Mesendoderm (in vitro differentiated cells): Measurements from ENCODE around the gene EFNB2.
A peak's percentile ranks its signal among the peaks of the same experiment; 100 is the strongest.

ENCODE experiments used
- DNase-seq: peaks from one replicate; pipeline ENCODE4 v3.0.0; 2013
- H2AK5ac ChIP-seq: 2 replicates; pipeline ENCODE4 v1.6.1; 2013; ENCODE audit warnings: low read length, inconsistent platforms
- H2BK120ac ChIP-seq: 2 replicates; pipeline ENCODE4 v1.6.1; 2013; ENCODE audit warnings: low read depth, mild to moderate bottlenecking, low read length, moderate library complexity, mixed read lengths
- H2BK15ac ChIP-seq: replicated peaks from 2 replicates; pipeline ENCODE4 v1.6.1; 2013; ENCODE audit warnings: low read depth, mild to moderate bottlenecking, moderate library complexity
- H2BK5ac ChIP-seq: 2 replicates; pipeline ENCODE4 v1.6.1; 2013; ENCODE audit warnings: low read length, inconsistent platforms
- H3K18ac ChIP-seq: 2 replicates; pipeline ENCODE4 v1.6.1; 2013; ENCODE audit warnings: mild to moderate bottlenecking, low read length, mixed read lengths
- H3K23ac ChIP-seq: one replicate; pipeline ENCODE4 v1.6.1; 2013; ENCODE audit warnings: low read length
- H3K27ac ChIP-seq: 2 replicates; pipeline ENCODE4 v1.5.1; 2013; ENCODE audit warnings: low read depth, mild to moderate bottlenecking, inconsistent platforms, low read length, moderate library complexity
- H3K27me3 ChIP-seq: 2 replicates; pipeline ENCODE4 v1.6.1; 2013; ENCODE audit warnings: low read length, control low read depth, mild to moderate bottlenecking, inconsistent platforms; ENCODE audit not compliant: insufficient read depth, poor library complexity
- H3K36me3 ChIP-seq: 2 replicates; pipeline ENCODE4 v1.6.1; 2013; ENCODE audit warnings: low read length, inconsistent platforms; ENCODE audit not compliant: control insufficient read depth, insufficient read depth
- H3K4ac ChIP-seq: one replicate; pipeline ENCODE4 v1.6.1; 2013; ENCODE audit warnings: low read depth, mild to moderate bottlenecking, low read length, moderate library complexity
- H3K4me1 ChIP-seq: 2 replicates; pipeline ENCODE4 v1.6.1; 2013; ENCODE audit warnings: low read depth, low read length, inconsistent platforms; ENCODE audit not compliant: control insufficient read depth
- H3K4me2 ChIP-seq: 2 replicates; pipeline ENCODE4 v1.6.1; 2013; ENCODE audit warnings: low read length
- H3K4me3 ChIP-seq: 2 replicates; pipeline ENCODE4 v1.5.1; 2013; ENCODE audit warnings: mild to moderate bottlenecking, low read length
- H3K56ac ChIP-seq: one replicate; pipeline ENCODE4 v1.6.1; 2013; ENCODE audit warnings: low read length
- H3K79me1 ChIP-seq: 2 replicates; pipeline ENCODE4 v1.6.1; 2013; ENCODE audit warnings: low read length, inconsistent platforms
- H3K79me2 ChIP-seq: 2 replicates; pipeline ENCODE4 v1.6.1; 2013; ENCODE audit warnings: mild to moderate bottlenecking, low read length; ENCODE audit not compliant: control insufficient read depth, insufficient read depth
- H3K9ac ChIP-seq: 2 replicates; pipeline ENCODE4 v1.6.1; 2013; ENCODE audit warnings: low read length, inconsistent platforms
- H4K5ac ChIP-seq: one replicate; pipeline ENCODE4 v1.6.1; 2013; ENCODE audit warnings: low read length
- H4K8ac ChIP-seq: one replicate; pipeline ENCODE4 v1.6.1; 2013; ENCODE audit warnings: low read depth, mild to moderate bottlenecking, control low read depth, low read length, moderate library complexity
- WGBS: extraction: QIAGEN DNeasy Blood & Tissue Kit; methylation state at CpG from one replicate; pipeline ENCODE4 v1.1.7; 2013; ENCODE audit warnings: low lambda C conversion rate, missing lambda C conversion rate; ENCODE audit not compliant: insufficient coverage; ENCODE audit errors: extremely low coverage; 5-methylcytosine and 5-hydroxymethylcytosine counted together

EFNB2 gene

DNA sequence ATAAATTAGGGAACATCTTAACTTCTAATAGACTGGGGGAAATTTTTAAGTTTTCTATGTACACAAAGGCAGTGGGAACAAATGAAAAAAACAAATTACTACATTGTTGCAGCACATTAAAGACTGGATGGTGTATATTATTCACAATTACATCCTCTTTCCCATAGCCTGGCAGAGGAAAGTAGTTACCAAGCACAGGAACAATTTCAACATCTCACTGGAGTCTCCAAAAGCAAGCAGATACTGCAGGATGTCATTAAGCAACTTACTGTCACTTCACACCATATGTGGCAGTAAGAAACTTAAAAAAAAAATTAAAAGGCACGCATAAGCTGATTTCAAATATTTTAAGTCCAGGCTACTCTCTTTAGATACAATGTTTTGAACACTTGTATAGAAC, 6.4 kb upstream of the EFNB2 start:
- H3K56ac ChIP-seq: no peak overlapping the region
- no peaks in the 10 kb centered on the region for H3K36me3 ChIP-seq
- H3K4me2 ChIP-seq: no peak overlapping the region
- DNase-seq: no peak
- H3K4ac ChIP-seq: no peak overlapping the region
- H4K8ac ChIP-seq: no peak overlapping the region
- H4K5ac ChIP-seq: no peak overlapping the region
- WGBS: no CpG with 5 or more reads among the region's 1 CpG
- H3K27me3 ChIP-seq: no peaks in the 10 kb centered on the region
- H2BK15ac ChIP-seq: no peak overlapping the region
- no peak overlapping the region for H3K4me3 ChIP-seq
- no peak overlapping the region for H3K27ac ChIP-seq
- H2BK5ac ChIP-seq: no peak overlapping the region
- H3K79me1 ChIP-seq: peaks cover 5% of the 10 kb centered on the region
- no peak overlapping the region for H3K18ac ChIP-seq
- H3K4me1 ChIP-seq: no peaks in the 10 kb centered on the region
- no peak overlapping the region for H2AK5ac ChIP-seq
- H3K23ac ChIP-seq: no peak overlapping the region
- no peak overlapping the region for H3K9ac ChIP-seq
- no peak overlapping the region for H2BK120ac ChIP-seq
- peaks cover 9% of the 10 kb centered on the region for H3K79me2 ChIP-seq

DNA sequence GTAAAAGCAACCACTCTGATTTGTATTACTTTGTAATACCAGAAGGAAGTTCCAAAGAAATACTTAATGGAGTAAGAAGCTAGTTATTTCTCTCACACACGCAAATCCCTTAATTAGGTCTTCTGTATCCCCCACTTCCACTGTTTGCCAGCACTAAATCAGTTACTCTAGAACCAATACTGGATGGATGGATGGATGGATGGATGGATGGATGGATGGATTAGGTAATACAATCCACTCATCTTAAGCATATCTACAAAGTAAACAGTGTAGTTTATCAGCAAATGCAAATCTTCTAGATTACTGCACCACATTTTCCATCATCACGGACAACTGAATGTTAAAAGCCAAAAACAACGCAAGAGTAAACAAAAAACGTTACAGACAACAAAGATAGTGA, 5.2 kb upstream of the EFNB2 start:
- Histone ChIP-seq H2BK5ac (no peak overlapping the region), H3K23ac (no peak overlapping the region), H3K27ac (no peak overlapping the region), H4K8ac (no peak overlapping the region), H3K4me1 (no peaks in the 10 kb centered on the region), H3K79me1 (peaks cover 4% of the 10 kb centered on the region), H4K5ac (no peak overlapping the region), H3K4ac (no peak overlapping the region), H3K36me3 (no peaks in the 10 kb centered on the region), H3K9ac (no peak overlapping the region), H2BK120ac (no peak overlapping the region), H2BK15ac (no peak overlapping the region), H3K18ac (no peak overlapping the region), H3K79me2 (peaks cover 5% of the 10 kb centered on the region), H2AK5ac (no peak overlapping the region), H3K4me2 (no peak overlapping the region), H3K27me3 (no peaks in the 10 kb centered on the region), H3K56ac (no peak overlapping the region), H3K4me3 (no peak overlapping the region)
- DNase-seq: no peak
- WGBS: no CpG with 5 or more reads among the region's 4 CpGs

- H3K23ac ChIP-seq: no peak overlapping the region
- peaks cover 8% of the 10 kb centered on the region for H3K79me2 ChIP-seq
- H3K27ac ChIP-seq: no peak overlapping the region
- H3K4ac ChIP-seq: no peak overlapping the region
- no peak overlapping the region for H3K56ac ChIP-seq
- DNase-seq: no peak
- no peak overlapping the region for H2BK120ac ChIP-seq
- H3K18ac ChIP-seq: no peak overlapping the region
- no peak overlapping the region for H3K9ac ChIP-seq
- H4K8ac ChIP-seq: no peak overlapping the region
- no peak overlapping the region for H2BK15ac ChIP-seq
- H2BK5ac ChIP-seq: no peak overlapping the region
- H2AK5ac ChIP-seq: no peak overlapping the region
- H3K4me2 ChIP-seq: no peak overlapping the region
- no peak overlapping the region for H4K5ac ChIP-seq
- no peaks in the 10 kb centered on the region for H3K27me3 ChIP-seq
- H3K79me1 ChIP-seq: no peaks in the 10 kb centered on the region
- H3K4me1 ChIP-seq: no peaks in the 10 kb centered on the region
- no peak overlapping the region for H3K4me3 ChIP-seq
- H3K36me3 ChIP-seq: no peaks in the 10 kb centered on the region
- WGBS: no CpG with 5 or more reads among the region's 3 CpGs
Observed at GRCh38 chr13:106537521-106537920, 2.1 kb upstream of the EFNB2 start.

GRCh38 chr13:106536244-106537034, 977 bp upstream of the EFNB2 start:
- no peak overlapping the region for H2BK15ac ChIP-seq
- no peak overlapping the region for H3K27ac ChIP-seq
- no peak overlapping the region for H4K5ac ChIP-seq
- H3K4ac ChIP-seq: no peak overlapping the region
- peak overlapping the region; percentile 84 for H3K56ac ChIP-seq
- H3K79me2 ChIP-seq: peaks cover 16% of the 10 kb centered on the region
- peaks cover 3% of the 10 kb centered on the region for H3K4me1 ChIP-seq
- no CpG with 5 or more reads among the region's 50 CpGs for WGBS
- no peak overlapping the region for H3K18ac ChIP-seq
- H3K4me2 ChIP-seq: peak overlapping the region; percentile 56
- H3K79me1 ChIP-seq: no peaks in the 10 kb centered on the region
- H3K27me3 ChIP-seq: no peaks in the 10 kb centered on the region
- no peak overlapping the region for H3K23ac ChIP-seq
- no peaks in the 10 kb centered on the region for H3K36me3 ChIP-seq
- H2BK120ac ChIP-seq: no peak overlapping the region
- peak overlapping the region; percentile 56 for H3K9ac ChIP-seq
- H3K4me3 ChIP-seq: no peak overlapping the region
- H4K8ac ChIP-seq: no peak overlapping the region
- no peak overlapping the region for H2BK5ac ChIP-seq
- no peak overlapping the region for H2AK5ac ChIP-seq
- DNase-seq: peak; percentile 94

DNA sequence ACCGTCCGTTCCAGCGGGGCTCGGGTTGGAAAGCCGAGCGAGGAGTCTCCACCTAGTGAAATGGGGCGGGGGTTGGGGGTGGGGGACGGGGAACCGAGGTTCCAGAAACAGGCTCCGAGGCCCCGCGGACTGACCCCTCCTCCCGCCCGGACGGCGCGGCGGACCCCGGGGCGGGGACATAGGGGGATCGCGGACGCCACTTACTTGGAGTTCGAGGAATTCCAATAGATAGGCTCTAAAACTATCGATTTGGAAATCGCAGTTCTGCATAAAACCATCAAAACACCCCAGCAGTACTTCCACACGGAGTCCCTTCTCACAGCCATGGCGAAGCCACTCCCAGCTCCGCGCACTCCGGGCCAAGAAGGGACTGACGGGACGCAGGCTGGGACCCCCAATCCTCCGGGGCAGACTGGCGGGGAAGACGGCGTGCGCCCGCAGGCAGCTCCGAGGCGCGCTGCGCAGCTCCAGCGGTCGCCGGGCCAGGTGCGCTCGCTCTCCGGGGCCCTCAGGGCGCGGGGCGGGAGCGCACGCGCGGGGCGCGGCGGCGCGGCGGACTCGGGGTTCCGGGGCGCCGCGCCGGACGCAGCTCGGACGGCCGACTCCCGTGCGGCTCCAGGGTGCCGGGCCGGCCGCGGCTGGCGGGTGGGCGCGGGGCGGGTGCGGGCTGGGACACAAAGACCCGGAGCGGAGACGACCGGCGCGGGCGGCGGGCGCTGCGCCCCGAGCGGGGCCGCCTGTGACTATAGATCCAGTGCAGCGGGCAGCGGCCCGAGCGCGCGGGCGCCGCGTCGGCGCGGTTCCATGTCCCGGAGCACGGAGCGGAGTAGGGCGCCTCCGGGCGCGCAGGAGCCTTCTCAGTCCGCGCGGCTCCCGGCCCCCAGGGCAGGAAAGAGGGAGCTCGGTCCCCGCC, 567 bp downstream of the EFNB2 start:
- Histone ChIP-seq H3K79me1 (no peaks in the 10 kb centered on the region), H3K4me2 (peak overlapping the region; percentile 64), H3K23ac (no peak overlapping the region), H4K8ac (no peak overlapping the region), H2BK5ac (no peak overlapping the region), H2AK5ac (no peak overlapping the region), H3K27ac (no peak overlapping the region), H3K9ac (peak overlapping the region; percentile 79), H3K4ac (no peak overlapping the region), H3K27me3 (no peaks in the 10 kb centered on the region), H3K4me3 (peak overlapping the region; percentile 69), H2BK120ac (no peak overlapping the region), H4K5ac (no peak overlapping the region), H3K4me1 (peaks cover 16% of the 10 kb centered on the region), H3K36me3 (no peaks in the 10 kb centered on the region), H3K18ac (peak overlapping the region; percentile 69), H3K79me2 (peaks cover 27% of the 10 kb centered on the region), H3K56ac (peak overlapping the region; percentile 92), H2BK15ac (no peak overlapping the region)
- WGBS: no CpG with 5 or more reads among the region's 121 CpGs
- peak; percentile 32 for DNase-seq
